Ascending aorta (tissue), 2 donors: Measurements from ENCODE around the gene PCSK6. TPM values are rescaled to one million over a fixed set of nuclear protein-coding genes. Genes with fewer than 3 reads are reported as not detected.

Experiments used
- DNase-seq, 2 donors: peaks; one replicate each; pipeline ENCODE4 v3.0.0-alpha.2; 2019; ENCODE audit warnings: low spot score in 2 of 2
- H3K27ac ChIP-seq, 2 donors: fragments of 200-600 bp; sonication (generic); one replicate each; pipeline ENCODE4 v1.5.1; 2016 to 2017; ENCODE audit warnings: mild to moderate bottlenecking in 1 of 2
- H3K27me3 ChIP-seq: fragments of 200-600 bp; sonication (generic); one replicate; pipeline ENCODE4 v1.5.1; 2017
- H3K36me3 ChIP-seq, 2 donors: fragments of 200-600 bp; sonication (generic); one replicate each; pipeline ENCODE4 v1.5.1; 2016
- H3K4me1 ChIP-seq, 2 donors: fragments of 200-600 bp; sonication (generic); one replicate each; pipeline ENCODE4 v1.5.1; 2016 to 2017; ENCODE audit warnings: mild to moderate bottlenecking in 1 of 2
- H3K4me3 ChIP-seq, 2 donors: fragments of 200-600 bp; sonication (generic); one replicate each; pipeline ENCODE4 v1.5.1; 2016 to 2017; ENCODE audit warnings: mild to moderate bottlenecking in 1 of 2
- H3K9me3 ChIP-seq, 2 donors: fragments of 200-600 bp; sonication (generic); one replicate each; pipeline ENCODE4 v1.5.1; 2016
- CTCF ChIP-seq, 3 experiments: fragments of 200-600 bp in 2 of 3; fragments of 450-650 bp in 1 of 3; sonication (generic) in 2 of 3; IDR thresholded peaks; one replicate each; pipeline ENCODE4 v1.5.1; 2016 to 2019; ENCODE audit warnings: antibody characterized with exemption in 3 of 3, mild to moderate bottlenecking in 1 of 3, moderate library complexity in 1 of 3
- intact Hi-C: fragments of 100-400 bp; cut with DNase I; formaldehyde crosslinking; loops from one replicate; pipeline ENCODE4 v1.15.1; 2023
- total RNA-seq: library from RNA; depleted of rRNA; stranded (reverse); fragments of >200 nt; gene quantifications from one replicate; pipeline ENCODE4 v1.1.0, GENCODE V29; 2016

The PCSK6 gene
- total RNA-seq, 1 donor from 2014 or later, result 3.9 TPM

GRCh38 chr15:101277038-101277822 lies 212.3 kb downstream of the PCSK6 start, which contains the start of gene SELENOS:
TSS of gene SELENOS (minus strand) at chr15:101277485. CDS start at chr15:101277417, 68 bp downstream.
- Histone ChIP-seq H3K4me1 (peaks cover 0 to 14% of the 10 kb centered on the region in 2 donors), H3K4me3 (peak within 1 kb of the TSS; percentile 67 to 90), H3K36me3 (peaks cover 47 to 57% of the 10 kb centered on the region in 2 donors), H3K27ac (peak within 1 kb of the TSS; percentile 89 to 93), H3K9me3 (no peaks in the 10 kb centered on the region), H3K27me3 (no peaks in the 10 kb centered on the region)
- intact Hi-C loops, result loop anchor here (1.0 to 5.0 kb wide), 3 partner anchors 18 to 675 kb away; partner anchors contain the start of genes ASB7, LINS1, LRRK1 and SNRPA1
- no peak for TF ChIP-seq CTCF (IDR thresholded peaks at IDR 0.05)
- DNase-seq, result peak; percentile 52 to 93

DNA sequence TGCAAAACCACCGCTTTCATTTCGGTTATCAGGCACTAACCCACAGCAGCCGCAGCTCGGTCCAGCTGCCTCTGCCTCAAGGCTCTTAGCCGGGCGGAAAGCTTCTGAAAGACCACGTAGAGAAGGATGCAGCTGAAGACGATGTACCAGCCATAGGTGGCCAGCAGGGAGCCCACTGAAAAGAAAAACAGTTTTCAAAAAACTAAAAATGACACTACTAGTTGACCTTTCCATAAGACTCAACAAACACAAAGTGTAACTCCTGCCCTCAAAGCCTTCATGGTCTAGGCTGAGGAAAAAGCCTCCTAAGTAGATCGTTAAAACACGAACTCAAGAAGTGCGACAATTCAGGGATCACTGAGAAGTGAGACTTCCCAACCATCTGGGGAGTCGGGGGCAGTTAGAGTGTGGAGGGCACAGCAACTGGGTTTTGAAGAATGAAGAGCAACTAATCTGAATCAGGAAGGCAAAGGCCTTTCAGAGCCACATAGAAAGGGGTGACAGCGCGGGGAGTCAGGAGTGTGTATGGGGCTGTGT lies 212.9 kb downstream of the PCSK6 start:
- peak overlapping the region; percentile 67 to 90 for H3K4me3 ChIP-seq
- H3K4me1 ChIP-seq, result peaks cover 0 to 14% of the 10 kb centered on the region in 2 donors
- peak overlapping the region; percentile 89 to 93 for H3K27ac ChIP-seq
- no peaks in the 10 kb centered on the region for H3K27me3 ChIP-seq
- H3K9me3 ChIP-seq, result no peaks in the 10 kb centered on the region
- intact Hi-C loops, result loop anchor here (1.0 to 5.0 kb wide), 3 partner anchors 19 to 674 kb away; partner anchors contain the start of genes ASB7, LINS1, LRRK1 and SNRPA1
- H3K36me3 ChIP-seq, result peaks cover 49 to 57% of the 10 kb centered on the region in 2 donors
- TF ChIP-seq CTCF (IDR thresholded peaks at IDR 0.05), result peak in 2 of 3 experiments; percentile 27 to 28
- no peak for DNase-seq

DNA sequence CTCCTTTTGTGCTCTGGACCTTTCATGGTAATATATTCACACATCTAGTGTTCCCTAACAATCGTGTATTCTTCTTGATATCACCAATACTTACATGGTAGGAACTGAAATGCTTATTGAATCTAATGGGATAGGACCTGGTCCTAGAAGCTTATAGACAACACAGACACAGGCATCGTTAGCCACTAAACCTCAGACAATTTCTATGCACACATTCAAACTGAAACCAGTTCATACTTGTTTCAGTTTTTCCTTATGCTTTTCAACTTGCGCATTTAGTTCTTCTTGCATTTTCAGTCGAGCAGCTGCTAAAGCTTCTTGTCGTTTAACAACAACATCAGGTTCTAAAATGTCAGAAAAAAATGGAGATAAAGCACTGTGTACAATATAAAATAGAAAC lies 214.5 kb downstream of the PCSK6 start:
- no peaks in the 10 kb centered on the region for H3K27me3 ChIP-seq
- no peak for DNase-seq
- H3K27ac ChIP-seq, result no peak overlapping the region
- no peak overlapping the region for H3K4me3 ChIP-seq
- intact Hi-C loops, result loop anchor here (5.0 kb wide), 2 partner anchors 358 to 673 kb away; partner anchors contain the start of genes ASB7, LINS1 and LRRK1
- H3K36me3 ChIP-seq, result peaks cover 50 to 58% of the 10 kb centered on the region in 2 donors
- H3K4me1 ChIP-seq, result peaks cover 0 to 14% of the 10 kb centered on the region in 2 donors
- TF ChIP-seq CTCF (IDR thresholded peaks at IDR 0.05), result no peak
- no peaks in the 10 kb centered on the region for H3K9me3 ChIP-seq

GRCh38 chr15:101273534-101273933 lies 216.0 kb downstream of the PCSK6 start:
- intact Hi-C loops, result no loop called here
- Histone ChIP-seq H3K4me3 (no peak overlapping the region), H3K4me1 (peaks cover 0 to 14% of the 10 kb centered on the region in 2 donors), H3K9me3 (no peaks in the 10 kb centered on the region), H3K27ac (no peak overlapping the region), H3K36me3 (peaks cover 50 to 70% of the 10 kb centered on the region in 2 donors), H3K27me3 (no peaks in the 10 kb centered on the region)
- no peak for TF ChIP-seq CTCF (IDR thresholded peaks at IDR 0.05)
- no peak for DNase-seq

GRCh38 chr15:101272584-101272983 lies 216.9 kb downstream of the PCSK6 start:
- intact Hi-C loops, result no loop called here

More at GRCh38 chr15:101272584-101272983, 216.9 kb downstream of the PCSK6 start:
- no peaks in the 10 kb centered on the region for H3K9me3 ChIP-seq
- H3K4me3 ChIP-seq, result no peak overlapping the region
- H3K4me1 ChIP-seq, result peaks cover 0 to 18% of the 10 kb centered on the region in 2 donors
- no peak overlapping the region for H3K27ac ChIP-seq
- DNase-seq, result no peak
- no peaks in the 10 kb centered on the region for H3K27me3 ChIP-seq
- TF ChIP-seq CTCF (IDR thresholded peaks at IDR 0.05), result no peak
- H3K36me3 ChIP-seq, result peaks cover 50 to 70% of the 10 kb centered on the region in 2 donors
